ENCODE data around the gene CHST8. TPM values are rescaled to one million over a fixed set of nuclear protein-coding genes. Genes with fewer than 3 reads are reported as not detected.

The CHST8 gene
- total and polyA plus RNA-seq, 4 donors = 0.05 to 0.07 TPM; not detected in 2

- Histone ChIP-seq H3K27me3 (ENCODE audit: control insufficient read depth in 4 of 4, insufficient read depth in 4 of 4, low read length in 3 of 4) (no peaks in the 10 kb centered on the region), H3K4me1 (ENCODE audit: control insufficient read depth in 4 of 4, insufficient read depth in 4 of 4, low read length in 3 of 4) (no peaks in the 10 kb centered on the region), H3K4me3 (ENCODE audit: low read depth in 1 of 3, low read length in 3 of 3) (no peak overlapping the region), H3K27ac (ENCODE audit: low read depth in 1 of 2, low read length in 2 of 2) (no peak overlapping the region), H3K9me3 (ENCODE audit: control insufficient read depth in 4 of 4, low read length in 3 of 4) (no peaks in the 10 kb centered on the region), H3K36me3 (ENCODE audit: control insufficient read depth in 4 of 4, insufficient read depth in 3 of 4, low read depth in 1 of 4, low read length in 3 of 4) (no peaks in the 10 kb centered on the region), H3K9ac (ENCODE audit: low read depth in 1 of 2, low read length in 2 of 2) (no peak overlapping the region)
- DNase-seq (ENCODE audit: low spot score) = no peak
- WGBS = 72% methylated on average over 15 of the region's 15 CpGs
- no peak for TF ChIP-seq TAF1 (conservative IDR thresholded peaks at IDR 0.05)
- no peak for TF ChIP-seq RAD21 (IDR thresholded peaks at IDR 0.05)
- TF ChIP-seq FOXA2 (IDR thresholded peaks at IDR 0.05) = no peak
- no peak for TF ChIP-seq RXRA (IDR thresholded peaks at IDR 0.05)
- TF ChIP-seq SP1 (IDR thresholded peaks at IDR 0.05) = no peak
- no peak for TF ChIP-seq HNF4A (conservative IDR thresholded peaks at IDR 0.05)
- TF ChIP-seq YY1 (IDR thresholded peaks at IDR 0.05) = no peak
- TF ChIP-seq REST (IDR thresholded peaks at IDR 0.05) = no peak
- no peak for TF ChIP-seq CTCF (IDR thresholded peaks at IDR 0.05; ENCODE audit: low read depth, low read length, missing input control)
- no peak for TF ChIP-seq GABPA (IDR thresholded peaks at IDR 0.05 in 1 of 2, conservative IDR thresholded peaks at IDR 0.05 in 1 of 2)
- no peak for TF ChIP-seq EGR1 (IDR thresholded peaks at IDR 0.05; ENCODE audit: low read depth in 2 of 2)
- TF ChIP-seq NR2F2 (IDR thresholded peaks at IDR 0.05) = no peak
- TF ChIP-seq ZBTB33 (IDR thresholded peaks at IDR 0.05) = no peak
- no peak for TF ChIP-seq MAX (IDR thresholded peaks at IDR 0.05)
- TF ChIP-seq ATF3 (IDR thresholded peaks at IDR 0.05) = no peak
- no peak for TF ChIP-seq HNF4G (IDR thresholded peaks at IDR 0.05)
- no peak for TF ChIP-seq FOXA1 (IDR thresholded peaks at IDR 0.05)
- TF ChIP-seq JUND (IDR thresholded peaks at IDR 0.05) = no peak
Measured at GRCh38 chr19:33667141-33667650, 45.4 kb downstream of the CHST8 start.
